Pulmonary artery endothelial cell (primary cell): ENCODE data around the gene NAV3. TPM values are rescaled to one million over a fixed set of nuclear protein-coding genes. Genes with fewer than 3 reads are reported as not detected.

ENCODE experiments used
- DNase-seq: peaks from one replicate; pipeline ENCODE4 v3.0.0-alpha.2; 2011; ENCODE audit warnings: low read depth, low spot score
- total RNA-seq: library from RNA; depleted of rRNA; stranded (reverse); fragments of >200 nt; gene quantifications from 2 replicates; pipeline ENCODE4 v1.2.3, GENCODE V29; 2014

Gene NAV3
- total RNA-seq, 1 donor from 2014 or later: 28.7 TPM

DNA sequence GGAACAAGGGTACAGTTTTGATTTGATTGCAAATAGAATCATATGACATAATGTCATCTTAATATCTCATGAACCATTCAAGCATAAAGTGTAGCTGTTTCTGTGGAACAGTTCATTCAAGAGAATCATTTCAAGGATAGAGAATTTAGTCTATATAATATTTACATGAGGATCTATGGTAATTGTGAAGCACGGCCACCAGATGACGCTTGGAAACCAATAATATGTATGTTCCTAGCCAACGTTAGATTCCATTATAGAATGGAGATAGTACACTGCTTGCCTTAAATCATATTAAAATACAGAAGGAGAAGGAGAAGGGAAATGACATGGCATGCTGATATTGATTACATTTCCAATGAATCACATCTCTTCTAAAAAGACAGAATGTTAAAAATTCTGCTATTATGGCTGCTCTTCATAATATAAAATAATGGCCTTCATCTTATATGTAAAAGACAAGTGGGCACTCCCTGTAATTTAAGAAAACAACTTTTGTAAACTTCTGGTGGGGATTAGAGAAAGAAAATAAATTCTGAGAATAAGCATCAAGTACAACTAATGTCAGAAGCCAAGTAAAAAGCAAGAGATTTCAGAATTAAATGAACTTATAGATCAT, 351.0 kb downstream of the NAV3 start:
- DNase-seq: no peak

DNA sequence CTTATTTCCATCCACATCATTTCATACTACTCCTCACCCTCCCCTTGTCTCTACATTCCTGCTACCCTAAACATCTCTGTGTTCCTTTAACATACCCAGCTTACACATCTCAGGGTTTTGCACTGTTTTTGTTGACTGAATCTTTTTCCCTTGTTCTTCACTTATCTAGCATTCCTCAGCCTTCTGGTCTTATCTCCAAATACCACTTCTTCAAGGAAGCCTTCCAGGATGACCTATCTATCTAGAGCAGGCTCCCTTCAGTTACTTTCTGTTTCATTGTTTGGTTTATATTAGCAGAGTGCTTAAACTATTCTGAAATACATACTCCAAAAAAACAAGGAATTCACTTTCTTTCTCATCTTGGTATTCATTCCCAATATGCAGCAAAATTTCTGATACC, 353.1 kb downstream of the NAV3 start:
- no peak for DNase-seq

DNA sequence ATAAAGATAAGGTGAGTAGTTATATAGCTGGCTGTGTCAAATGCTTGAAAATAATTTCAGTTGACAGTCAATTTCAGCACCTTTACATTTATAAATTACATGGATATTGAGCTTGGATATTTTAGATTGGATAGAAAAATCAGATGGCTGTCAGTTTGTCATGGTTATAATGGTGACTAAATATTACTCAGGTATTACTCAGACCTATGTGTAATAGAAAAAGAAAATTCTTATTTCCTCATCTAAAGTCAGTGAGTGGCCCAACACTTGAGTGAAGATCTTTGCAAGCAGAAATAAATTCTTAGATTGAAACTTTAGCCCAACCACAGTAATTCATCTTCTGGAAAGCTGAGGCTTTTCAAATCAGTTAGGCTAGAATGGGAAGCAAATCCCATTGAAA, 354.4 kb downstream of the NAV3 start:
- DNase-seq: no peak

- DNase-seq: no peak
Measured at GRCh38 chr12:78185651-78186050, 355.0 kb downstream of the NAV3 start.

- no peak for DNase-seq
Measured at GRCh38 chr12:78186670-78187069, 356.0 kb downstream of the NAV3 start.

DNA sequence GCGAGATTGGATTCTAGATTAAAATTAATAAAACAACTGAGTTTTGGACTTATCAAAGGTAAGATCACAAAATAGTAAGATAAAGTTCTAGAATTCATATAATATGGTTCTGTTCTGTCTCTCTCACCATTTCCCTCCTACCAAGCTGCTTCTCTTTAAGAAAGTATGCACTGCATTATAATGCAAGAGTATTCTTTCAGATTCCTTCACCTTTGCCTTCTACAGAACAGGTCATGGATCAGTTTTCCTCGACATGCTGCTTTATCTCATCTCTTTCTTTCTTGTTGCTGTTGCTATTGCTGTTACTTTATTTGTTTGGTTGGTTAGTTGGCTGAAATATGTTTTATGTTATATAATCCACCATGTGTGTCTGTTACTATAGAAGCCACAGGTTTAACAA, 357.0 kb downstream of the NAV3 start:
- no peak for DNase-seq

DNA sequence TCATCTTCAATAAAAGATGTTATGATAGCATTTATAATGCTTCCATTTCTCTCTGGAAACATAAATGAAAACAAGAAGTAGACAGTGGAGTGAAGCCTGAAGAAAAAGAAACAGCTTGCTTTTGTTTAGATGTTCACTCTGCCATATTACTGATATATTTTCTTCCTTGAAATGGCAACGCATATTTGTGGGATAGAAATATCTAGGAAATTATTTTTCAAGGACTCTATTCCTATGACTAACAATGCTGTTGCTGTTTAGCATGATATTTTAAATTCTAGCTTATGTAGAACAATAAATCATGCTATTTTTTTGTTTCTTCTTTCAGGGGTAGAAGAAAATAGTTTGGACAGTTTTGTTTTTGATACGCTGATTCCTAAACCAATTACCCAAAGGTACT, 359.0 kb downstream of the NAV3 start:
- no peak for DNase-seq

DNA sequence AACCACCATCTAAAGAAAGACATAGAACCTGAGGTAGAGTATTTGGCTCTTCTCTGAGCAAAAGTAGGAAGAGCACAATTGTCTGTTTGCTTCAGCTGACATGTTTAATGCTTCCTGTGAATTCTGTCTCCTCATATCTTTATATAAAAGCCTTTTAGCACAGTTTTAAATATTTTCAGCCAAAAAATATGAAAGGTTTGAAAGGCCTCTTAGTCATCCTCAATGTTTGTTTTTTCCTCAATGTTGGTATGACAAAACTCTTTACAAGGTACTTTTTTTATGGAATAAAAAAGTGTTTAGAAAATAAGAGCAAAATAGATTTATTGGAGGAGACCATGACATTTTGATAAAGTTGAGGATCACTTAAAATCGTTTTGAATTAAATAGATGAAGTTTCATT, 360.9 kb downstream of the NAV3 start:
- DNase-seq: no peak

DNA sequence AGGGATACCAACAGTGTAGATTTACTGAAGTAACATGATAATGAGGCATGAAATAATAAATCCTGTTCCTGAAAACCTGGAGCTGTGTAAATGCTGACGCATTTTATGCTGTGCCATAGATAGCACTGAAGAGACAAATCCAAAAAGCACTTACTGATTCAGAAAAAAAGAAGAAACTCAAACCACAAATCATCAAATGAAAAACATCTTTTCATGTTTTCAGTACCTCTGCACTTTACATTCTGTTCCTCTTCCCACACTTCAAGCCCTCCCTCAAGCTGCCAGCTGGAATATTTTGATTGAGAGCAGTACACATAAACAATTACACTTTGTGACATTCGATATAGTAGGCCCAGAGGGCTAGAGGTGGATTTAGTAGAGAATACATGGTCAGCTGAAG, 362.3 kb downstream of the NAV3 start:
- no peak for DNase-seq

GRCh38 chr12:78194448-78194847, 363.8 kb downstream of the NAV3 start:
- DNase-seq: peak; percentile 26

- no peak for DNase-seq
Measured at GRCh38 chr12:78198896-78199295, 368.2 kb downstream of the NAV3 start.

GRCh38 chr12:78199926-78200325, 369.2 kb downstream of the NAV3 start:
- no peak for DNase-seq

GRCh38 chr12:78204926-78205325, 374.2 kb downstream of the NAV3 start:
- no peak for DNase-seq

- no peak for DNase-seq
Measured at GRCh38 chr12:78208092-78208491, 377.4 kb downstream of the NAV3 start.

GRCh38 chr12:78209846-78210505, 379.3 kb downstream of the NAV3 start:
- no peak for DNase-seq

DNA sequence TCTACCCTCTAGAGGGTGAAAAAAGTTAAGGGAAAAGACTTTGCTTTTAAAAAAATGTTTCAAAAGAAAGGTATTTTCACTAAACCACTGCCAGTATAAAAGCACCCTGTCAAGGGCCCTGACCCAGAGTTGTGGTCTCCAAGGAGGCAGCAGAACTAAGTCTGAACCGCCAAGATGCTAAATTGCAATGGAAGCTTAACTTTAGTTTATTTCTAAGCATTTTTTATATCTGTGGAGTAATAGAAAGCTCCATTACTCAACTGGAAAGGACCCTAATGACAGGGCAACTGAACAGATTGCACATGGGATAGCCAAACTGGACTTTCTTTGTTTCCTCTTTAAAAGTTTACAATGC, 379.8 kb downstream of the NAV3 start:
- DNase-seq: no peak

- DNase-seq: no peak
Measured at GRCh38 chr12:78210894-78211302, 380.2 kb downstream of the NAV3 start.

DNA sequence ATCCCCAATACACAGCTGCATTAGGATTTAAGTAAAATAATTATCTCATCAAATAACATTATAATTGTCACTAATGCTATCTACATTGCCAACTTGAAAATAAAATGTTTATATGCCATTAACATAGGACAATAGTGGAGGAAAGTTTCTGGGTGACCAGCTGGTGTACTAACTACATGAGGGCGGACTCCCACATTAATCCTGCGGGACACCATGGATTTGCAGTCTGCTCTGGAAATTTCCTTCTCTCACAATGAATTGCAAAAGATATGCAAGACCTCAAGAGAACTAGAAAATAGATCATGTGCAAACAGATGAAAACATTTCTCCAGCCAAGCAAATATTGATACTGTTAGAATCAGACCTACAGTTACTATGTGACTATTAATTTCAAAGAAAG, 390.1 kb downstream of the NAV3 start:
- no peak for DNase-seq

- DNase-seq: no peak
Measured at GRCh38 chr12:78224154-78224553, 393.5 kb downstream of the NAV3 start.

GRCh38 chr12:78226763-78227162, 396.1 kb downstream of the NAV3 start:
- DNase-seq: no peak

GRCh38 chr12:78229591-78230101, 399.0 kb downstream of the NAV3 start:
- peak; percentile 10 for DNase-seq

DNA sequence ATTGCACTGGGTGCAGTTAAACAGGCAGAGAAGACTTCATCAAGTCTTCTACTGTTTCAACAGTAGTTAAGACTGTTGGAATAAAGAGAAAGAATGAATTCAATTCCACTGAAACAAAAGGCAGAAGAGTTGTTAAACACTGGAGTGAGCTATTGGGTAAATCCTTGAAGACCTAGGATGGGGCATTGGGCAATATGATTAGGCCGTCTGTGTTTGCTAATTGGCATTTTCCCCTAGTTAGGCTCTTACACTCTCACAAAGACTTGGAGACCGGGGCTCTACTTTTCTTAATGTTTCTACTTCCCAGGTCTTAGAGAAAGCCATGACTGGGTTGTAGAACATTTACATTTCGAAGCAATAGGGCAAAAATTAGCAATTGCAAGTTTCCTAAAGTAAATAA, 402.1 kb downstream of the NAV3 start:
- no peak for DNase-seq

- DNase-seq: no peak
Measured at GRCh38 chr12:78236264-78236663, 405.6 kb downstream of the NAV3 start.
